Kidney epithelial cell (primary cell): ENCODE results near the gene LRRC57. TPM values are rescaled to one million over a fixed set of nuclear protein-coding genes. Genes with fewer than 3 reads are reported as not detected.

Experiments
- DNase-seq: peaks from one replicate; pipeline ENCODE4 v3.0.0-alpha.2; 2010; ENCODE audit warnings: low read depth
- H3K27me3 ChIP-seq: 2 replicates; pipeline ENCODE4 v1.6.0; 2011; ENCODE audit warnings: low read length; ENCODE audit not compliant: control insufficient read depth, insufficient read depth
- H3K36me3 ChIP-seq: 2 replicates; pipeline ENCODE4 v1.5.1; 2011; ENCODE audit warnings: low read length; ENCODE audit not compliant: control insufficient read depth, insufficient read depth
- H3K4me3 ChIP-seq: 2 replicates; pipeline ENCODE4 v1.5.1; 2011; ENCODE audit warnings: low read depth, mild to moderate bottlenecking, control low read depth, low read length
- total RNA-seq: library from RNA; depleted of rRNA; stranded (reverse); fragments of >200 nt; gene quantifications from 2 replicates; pipeline ENCODE4 v1.2.3, GENCODE V29; 2015
- TF ChIP-seq, protein P1 (sequence below): IDR thresholded peaks from 2 replicates; pipeline ENCODE4 v1.5.1; 2011; ENCODE audit warnings: mild to moderate bottlenecking, moderate library complexity, low read length, control low read depth, inconsistent platforms; ENCODE audit not compliant: insufficient read depth, poor library complexity, severe bottlenecking

The LRRC57 gene
- total RNA-seq = 18.2 and 24.2 TPM in 2 replicates

DNA sequence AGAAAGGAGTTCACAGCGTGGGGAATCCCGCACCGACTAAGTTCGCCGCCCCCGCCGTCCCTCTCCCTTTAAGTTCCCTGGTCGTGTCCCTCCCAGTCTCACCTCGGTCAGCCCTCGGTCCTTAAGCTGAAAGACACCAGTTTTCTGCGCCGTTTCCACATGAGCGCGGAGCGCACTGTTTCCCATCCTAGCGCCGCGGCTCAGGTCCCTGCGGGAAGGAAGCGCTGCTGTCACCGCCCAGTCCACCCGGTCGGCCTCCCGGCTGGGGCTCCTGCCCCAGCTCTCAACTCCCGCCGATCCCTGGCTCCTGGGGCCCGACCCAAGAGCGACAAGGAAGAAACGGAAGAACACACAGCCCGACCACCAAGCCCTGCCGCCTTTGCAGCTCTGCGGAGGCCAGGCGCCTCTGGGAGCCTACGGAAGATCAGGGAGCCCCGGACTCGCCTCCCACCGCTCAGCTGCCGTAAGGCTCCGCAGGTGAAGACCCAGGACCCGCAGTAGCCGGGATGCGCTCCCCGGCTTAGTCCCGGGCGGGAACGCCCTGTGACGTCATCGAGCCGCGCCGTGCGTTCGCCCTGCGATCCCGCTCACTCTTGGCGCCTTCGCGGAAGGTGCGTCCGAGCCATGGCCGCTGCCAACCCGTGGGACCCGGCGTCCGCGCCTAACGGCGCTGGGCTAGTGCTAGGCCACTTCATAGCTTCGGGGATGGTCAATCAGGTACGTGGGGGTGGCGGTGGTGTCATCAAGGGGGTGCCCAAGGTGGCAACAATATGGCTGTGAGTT lies at the start of gene LRRC57, which contains the start of gene HAUS2:
Gene LRRC57, minus strand, starts transcription at position 545 of the 783 bp plus-strand sequence. Its CDS starts 359 bp downstream, at position 186.
Gene HAUS2, plus strand, starts transcription at position 590 of the 783 bp plus-strand sequence. Its CDS starts 35 bp downstream, at position 625.
- H3K4me3 ChIP-seq = peak within 1 kb of the TSS; percentile 84
- peak; percentile 50 for DNase-seq
- no peaks in the 10 kb centered on the region for H3K36me3 ChIP-seq
- no peaks in the 10 kb centered on the region for H3K27me3 ChIP-seq
- TF ChIP-seq, protein P1, sequence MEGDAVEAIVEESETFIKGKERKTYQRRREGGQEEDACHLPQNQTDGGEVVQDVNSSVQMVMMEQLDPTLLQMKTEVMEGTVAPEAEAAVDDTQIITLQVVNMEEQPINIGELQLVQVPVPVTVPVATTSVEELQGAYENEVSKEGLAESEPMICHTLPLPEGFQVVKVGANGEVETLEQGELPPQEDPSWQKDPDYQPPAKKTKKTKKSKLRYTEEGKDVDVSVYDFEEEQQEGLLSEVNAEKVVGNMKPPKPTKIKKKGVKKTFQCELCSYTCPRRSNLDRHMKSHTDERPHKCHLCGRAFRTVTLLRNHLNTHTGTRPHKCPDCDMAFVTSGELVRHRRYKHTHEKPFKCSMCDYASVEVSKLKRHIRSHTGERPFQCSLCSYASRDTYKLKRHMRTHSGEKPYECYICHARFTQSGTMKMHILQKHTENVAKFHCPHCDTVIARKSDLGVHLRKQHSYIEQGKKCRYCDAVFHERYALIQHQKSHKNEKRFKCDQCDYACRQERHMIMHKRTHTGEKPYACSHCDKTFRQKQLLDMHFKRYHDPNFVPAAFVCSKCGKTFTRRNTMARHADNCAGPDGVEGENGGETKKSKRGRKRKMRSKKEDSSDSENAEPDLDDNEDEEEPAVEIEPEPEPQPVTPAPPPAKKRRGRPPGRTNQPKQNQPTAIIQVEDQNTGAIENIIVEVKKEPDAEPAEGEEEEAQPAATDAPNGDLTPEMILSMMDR = no peak

DNA sequence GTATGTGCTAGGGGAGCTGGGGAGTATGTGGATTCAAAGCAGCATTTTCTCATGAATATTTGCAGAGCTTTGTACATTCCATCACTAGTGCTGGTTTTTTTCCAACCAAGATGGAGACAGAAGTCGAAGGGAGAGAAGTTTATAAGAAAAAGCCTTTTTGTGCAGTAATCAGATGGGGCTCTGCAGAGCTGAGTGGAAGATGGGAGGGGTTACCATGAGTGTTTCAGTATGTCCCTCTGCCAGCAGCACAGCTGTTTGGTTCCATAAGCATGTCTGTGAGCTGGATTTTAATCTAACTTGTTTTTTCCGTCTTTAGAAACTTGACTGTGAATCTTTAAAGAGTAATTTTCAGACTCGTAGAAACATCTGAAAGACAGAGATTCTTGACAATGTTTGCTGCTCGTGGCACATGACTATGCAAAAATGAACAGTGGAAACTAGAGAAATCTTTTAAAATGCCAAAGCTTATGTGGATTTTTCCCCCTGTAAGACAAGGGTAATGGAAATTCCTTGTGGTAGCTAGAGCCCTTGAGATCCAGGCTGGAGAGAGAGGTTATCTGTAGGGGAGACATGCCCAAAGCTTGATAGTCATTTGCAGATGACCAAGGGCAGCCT lies 47.1 kb upstream of the LRRC57 start:
- TF ChIP-seq, protein P1 = no peak
- DNase-seq = no peak
- Histone ChIP-seq H3K4me3 (no peak overlapping the region), H3K36me3 (no peaks in the 10 kb centered on the region), H3K27me3 (no peaks in the 10 kb centered on the region)

DNA sequence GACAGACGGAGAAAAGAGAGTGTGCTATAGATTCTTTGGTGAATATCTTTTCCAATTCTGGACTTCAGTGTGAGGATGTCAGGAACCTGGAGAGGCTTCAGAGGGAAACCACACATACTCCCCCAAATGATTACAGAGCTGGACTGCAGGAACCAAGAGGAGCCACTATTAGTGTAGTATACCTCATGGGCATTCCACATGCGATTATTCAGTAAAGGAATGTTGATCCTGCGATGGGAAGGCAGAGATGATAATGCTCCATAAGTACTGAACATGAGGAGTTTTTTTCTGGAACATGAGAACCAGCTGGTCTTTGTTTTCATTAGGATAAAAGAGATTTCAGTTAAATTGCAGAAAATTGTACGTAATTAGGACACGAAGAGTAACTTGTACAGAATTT lies 45.5 kb upstream of the LRRC57 start:
- Histone ChIP-seq H3K4me3 (no peak overlapping the region), H3K27me3 (no peaks in the 10 kb centered on the region), H3K36me3 (no peaks in the 10 kb centered on the region)
- no peak for DNase-seq
- TF ChIP-seq, protein P1 = no peak

DNA sequence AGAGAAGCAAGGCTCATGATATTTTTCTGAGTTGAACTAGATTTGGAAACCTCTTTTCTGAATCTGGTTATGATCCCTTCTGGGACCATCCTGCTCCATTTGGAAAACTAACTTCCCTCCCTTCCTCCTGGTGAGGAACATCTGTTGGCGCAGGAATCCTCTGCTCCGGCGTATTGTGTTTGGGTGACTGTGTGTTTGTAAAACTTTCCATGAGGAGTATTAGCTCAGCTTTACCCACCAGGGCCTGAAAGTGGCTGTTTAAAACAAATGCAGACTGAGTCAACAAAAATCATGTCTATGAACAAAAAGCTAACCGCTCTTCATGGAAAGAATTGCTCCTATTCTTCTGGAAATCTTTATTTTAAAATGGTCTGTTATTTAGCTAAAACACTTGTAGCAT lies 44.5 kb upstream of the LRRC57 start:
- Histone ChIP-seq H3K36me3 (no peaks in the 10 kb centered on the region), H3K4me3 (no peak overlapping the region), H3K27me3 (no peaks in the 10 kb centered on the region)
- DNase-seq = no peak
- TF ChIP-seq, protein P1 = no peak

DNA sequence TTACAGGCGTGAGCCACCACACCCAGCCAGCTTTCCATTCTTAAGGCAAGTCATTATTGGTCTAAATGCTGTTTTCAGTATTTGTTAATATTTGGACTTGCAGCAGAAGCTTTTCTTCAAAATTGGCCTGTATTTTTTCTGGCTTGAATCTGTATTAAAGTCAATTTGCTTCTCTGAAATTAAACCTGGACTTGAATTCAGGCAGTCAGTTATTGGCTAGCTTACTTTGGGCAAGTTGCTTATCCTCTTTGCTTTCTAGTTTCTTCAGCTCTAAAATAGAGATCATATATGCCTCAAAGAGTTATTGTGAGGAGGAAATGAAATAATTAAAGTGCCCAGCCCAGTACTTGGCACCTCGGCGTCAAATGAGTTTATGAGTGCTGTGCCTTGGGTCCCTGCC lies 44.1 kb upstream of the LRRC57 start:
- Histone ChIP-seq H3K4me3 (no peak overlapping the region), H3K27me3 (no peaks in the 10 kb centered on the region), H3K36me3 (no peaks in the 10 kb centered on the region)
- no peak for DNase-seq
- TF ChIP-seq, protein P1 = no peak
